ACC112 (cell line): ENCODE data around the gene ANXA5.

Source experiments
- H2AFZ ChIP-seq: fragments of 200-600 bp; sonication (generic); one replicate; pipeline ENCODE4 v1.6.0; 2017; ENCODE audit warnings: antibody characterized with exemption, low read length; ENCODE audit not compliant: unreplicated experiment
- H3K27ac ChIP-seq: fragments of 200-600 bp; sonication (generic); 2 replicates; pipeline ENCODE4 v1.5.1; 2014; ENCODE audit warnings: low read depth, mild to moderate bottlenecking, antibody characterized with exemption, low read length, moderate library complexity
- H3K27me3 ChIP-seq: fragments of 200-600 bp; sonication (generic); 2 replicates; pipeline ENCODE4 v1.6.1; 2014; ENCODE audit warnings: mild to moderate bottlenecking, antibody characterized with exemption, low read length, moderate library complexity, mixed read lengths; ENCODE audit not compliant: insufficient read depth
- H3K36me3 ChIP-seq: fragments of 200-600 bp; sonication (generic); 2 replicates; pipeline ENCODE4 v1.6.1; 2016; ENCODE audit warnings: mild to moderate bottlenecking, antibody characterized with exemption, low read length, moderate library complexity, mixed read lengths; ENCODE audit not compliant: insufficient read depth
- H3K4me1 ChIP-seq: fragments of 200-600 bp; sonication (generic); one replicate; pipeline ENCODE4 v1.6.1; 2016; ENCODE audit warnings: low read length, mixed read lengths; ENCODE audit not compliant: insufficient read depth, unreplicated experiment, control insufficient read depth
- H3K4me3 ChIP-seq: fragments of 200-600 bp; sonication (generic); 2 replicates; pipeline ENCODE4 v1.5.1; 2014; ENCODE audit warnings: mild to moderate bottlenecking, low read depth, low read length
- H3K79me2 ChIP-seq: fragments of 200-600 bp; sonication (generic); one replicate; pipeline ENCODE4 v1.6.0; 2016; ENCODE audit warnings: low read length; ENCODE audit not compliant: control insufficient read depth, unreplicated experiment, insufficient read depth

ANXA5 gene

DNA sequence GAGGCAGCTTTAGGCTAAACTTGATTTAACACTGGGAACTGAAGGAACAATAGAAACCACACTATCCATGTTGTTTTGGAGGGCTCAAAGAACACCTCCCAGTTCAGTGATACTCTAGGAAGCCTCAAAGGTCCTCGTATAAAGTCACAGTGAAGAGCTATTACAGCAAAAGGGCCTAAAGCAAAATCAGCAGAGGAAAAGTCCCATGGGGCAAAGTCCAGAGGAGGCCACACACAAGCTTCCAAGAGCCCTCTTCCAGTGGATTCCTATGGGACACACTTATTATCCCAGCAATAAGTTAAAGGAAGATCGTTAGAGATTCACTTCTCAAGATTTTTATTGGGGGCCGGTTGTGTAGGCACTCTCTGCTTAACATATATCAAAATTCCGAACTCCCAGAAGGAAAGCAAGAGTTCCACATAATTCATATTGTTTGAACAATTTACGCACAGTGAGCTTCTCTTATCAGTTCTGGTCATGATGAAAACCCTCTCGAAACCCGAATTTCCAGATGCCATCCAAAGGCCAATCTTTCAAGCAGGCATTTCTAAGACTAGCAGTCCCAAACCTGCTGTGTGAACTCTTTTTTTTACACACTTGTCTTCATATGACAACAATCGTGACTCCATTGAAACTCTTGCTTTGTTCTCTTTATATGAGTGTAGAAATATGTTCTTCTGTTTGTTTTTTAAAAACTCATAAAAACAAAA, 53.7 kb downstream of the ANXA5 start:
- H3K36me3 ChIP-seq = no peaks in the 10 kb centered on the region
- H2AFZ ChIP-seq = no peak overlapping the region
- H3K4me1 ChIP-seq = no peaks in the 10 kb centered on the region
- H3K79me2 ChIP-seq = no peaks in the 10 kb centered on the region
- no peak overlapping the region for H3K27ac ChIP-seq
- no peaks in the 10 kb centered on the region for H3K27me3 ChIP-seq
- no peak overlapping the region for H3K4me3 ChIP-seq

GRCh38 chr4:121642292-121642691, 54.5 kb downstream of the ANXA5 start:
- Histone ChIP-seq H3K4me3 (no peak overlapping the region), H3K27ac (no peak overlapping the region), H2AFZ (no peak overlapping the region)

DNA sequence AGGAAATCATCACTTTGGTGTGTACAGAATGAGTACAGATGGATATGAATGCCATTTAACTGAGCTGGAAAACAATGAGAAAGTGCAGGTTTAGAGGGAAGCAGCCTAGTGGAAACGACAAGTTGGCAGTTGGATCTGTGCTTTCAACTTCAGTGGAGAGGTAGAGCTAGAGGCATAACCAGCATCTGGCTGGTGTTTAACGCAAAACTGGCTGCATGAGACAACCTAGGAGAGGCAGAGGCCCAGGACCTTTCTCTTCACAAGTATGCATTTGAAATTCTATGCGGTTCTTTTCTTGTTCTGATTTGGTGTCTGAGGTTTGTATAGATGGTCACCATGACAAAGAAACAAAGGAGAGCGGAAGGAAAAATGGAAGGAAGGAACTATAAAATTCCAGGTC, 63.1 kb downstream of the ANXA5 start:
- Histone ChIP-seq H3K4me3 (no peak overlapping the region), H3K36me3 (no peaks in the 10 kb centered on the region), H2AFZ (no peak overlapping the region), H3K27me3 (no peaks in the 10 kb centered on the region), H3K27ac (no peak overlapping the region), H3K4me1 (no peaks in the 10 kb centered on the region), H3K79me2 (no peaks in the 10 kb centered on the region)

More at GRCh38 chr4:121642292-121642691, 54.5 kb downstream of the ANXA5 start:
- Histone ChIP-seq H3K4me1 (no peaks in the 10 kb centered on the region), H3K27me3 (no peaks in the 10 kb centered on the region), H3K79me2 (no peaks in the 10 kb centered on the region), H3K36me3 (no peaks in the 10 kb centered on the region)

DNA sequence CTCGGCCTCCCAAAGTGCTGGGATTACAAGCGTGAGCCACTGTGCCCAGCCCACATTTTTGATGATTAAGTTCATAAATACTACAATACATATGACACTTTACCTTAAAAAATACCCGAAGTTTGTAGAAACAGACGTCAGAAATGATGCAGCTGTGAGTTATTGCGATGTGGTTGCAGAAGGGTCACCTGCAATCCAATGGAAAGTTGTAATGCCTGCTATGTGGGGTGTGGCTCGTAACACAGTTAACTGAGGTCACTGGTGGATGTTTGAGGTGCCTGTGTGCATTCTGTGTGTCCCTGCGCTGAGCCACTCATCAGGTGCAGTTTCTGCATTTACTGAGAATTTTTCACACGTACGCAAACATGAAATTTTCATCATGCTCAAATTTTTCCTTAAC, 64.1 kb downstream of the ANXA5 start:
- no peaks in the 10 kb centered on the region for H3K79me2 ChIP-seq
- no peak overlapping the region for H2AFZ ChIP-seq

More for the DNA sequence above, 64.1 kb downstream of the ANXA5 start:
- H3K27me3 ChIP-seq = no peaks in the 10 kb centered on the region
- no peaks in the 10 kb centered on the region for H3K36me3 ChIP-seq
- H3K4me1 ChIP-seq = no peaks in the 10 kb centered on the region
- H3K27ac ChIP-seq = no peak overlapping the region
- no peak overlapping the region for H3K4me3 ChIP-seq
